Large intestine (tissue), 3 donors: ENCODE data around the gene SLIT1. TPM values are rescaled to one million over a fixed set of nuclear protein-coding genes. Genes with fewer than 3 reads are reported as not detected.

Experiments
- DNase-seq, 2 donors: peaks; one replicate each; pipeline versions ENCODE4 v3.0.0 to v3.0.0-alpha.2; 2013
- H3K27ac ChIP-seq: one replicate; pipeline ENCODE4 v1.5.1; 2013; ENCODE audit warnings: low read length
- H3K27me3 ChIP-seq: 2 replicates; pipeline ENCODE4 v1.6.1; 2013; ENCODE audit warnings: low read length; ENCODE audit not compliant: control insufficient read depth, insufficient read depth
- H3K36me3 ChIP-seq: 2 replicates; pipeline ENCODE4 v1.6.1; 2013; ENCODE audit warnings: low read length; ENCODE audit not compliant: control insufficient read depth, insufficient read depth
- H3K4me1 ChIP-seq: one replicate; pipeline ENCODE4 v1.6.1; 2013; ENCODE audit warnings: low read length; ENCODE audit not compliant: control insufficient read depth, insufficient read depth
- H3K4me3 ChIP-seq: one replicate; pipeline ENCODE4 v1.5.1; 2013; ENCODE audit warnings: low read length
- H3K9me3 ChIP-seq: one replicate; pipeline ENCODE4 v1.6.1; 2013; ENCODE audit warnings: mild to moderate bottlenecking, low read depth, low read length, moderate library complexity; ENCODE audit not compliant: control insufficient read depth
- WGBS: methylation state at CpG from one replicate; pipeline ENCODE4 v1.1.5; 2013; ENCODE audit warnings: low lambda C conversion rate; ENCODE audit not compliant: insufficient coverage; 5-methylcytosine and 5-hydroxymethylcytosine counted together
- polyA plus RNA-seq: library from polyadenylated mRNA; unstranded; fragments of 120-200 nt; gene quantifications from one replicate; pipeline ENCODE4 v1.2.1, GENCODE V29; 2013

The SLIT1 gene
- polyA plus RNA-seq, 1 donor: 1.6 TPM

DNA sequence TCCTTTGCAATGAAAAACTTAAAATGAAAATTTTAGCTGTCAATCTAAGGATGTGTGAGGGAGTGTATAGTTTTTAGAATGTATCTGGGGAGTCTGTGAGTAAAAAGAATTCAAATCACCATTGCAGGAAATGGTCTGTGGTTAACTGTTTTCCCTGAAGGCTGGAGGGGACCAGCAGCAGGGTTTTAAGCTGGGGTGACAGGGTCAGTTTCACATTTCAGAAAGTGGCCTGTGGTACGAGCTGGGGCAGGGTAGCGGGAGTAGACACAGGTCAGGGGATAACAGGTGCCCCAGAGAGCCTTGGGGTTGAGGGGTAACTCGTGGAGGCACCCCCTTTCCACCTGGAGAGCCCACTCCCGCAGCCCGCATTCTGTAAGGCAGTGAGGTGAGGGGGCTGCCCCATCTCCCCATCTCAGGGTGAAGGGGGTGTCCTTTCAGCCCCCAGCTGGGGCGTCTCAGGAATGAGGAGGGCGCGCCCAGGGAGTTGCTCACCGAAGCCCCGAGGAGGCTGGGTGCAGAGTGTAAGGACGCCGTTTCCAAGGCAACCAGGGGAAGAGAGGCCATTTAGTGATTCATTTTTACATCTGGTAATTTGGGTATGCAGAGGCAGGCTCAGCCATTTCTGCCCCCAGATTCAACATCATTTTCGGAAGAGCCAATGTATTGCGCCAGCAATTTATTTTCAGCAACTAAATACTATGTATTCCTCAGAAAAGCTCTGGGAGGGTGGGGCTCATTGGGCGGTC, 168.9 kb downstream of the SLIT1 start:
- no peak overlapping the region for H3K27ac ChIP-seq
- DNase-seq: no peak
- H3K9me3 ChIP-seq: no peaks in the 10 kb centered on the region
- no CpG with 5 or more reads among the region's 15 CpGs for WGBS
- H3K27me3 ChIP-seq: no peaks in the 10 kb centered on the region
- H3K4me3 ChIP-seq: no peak overlapping the region
- no peaks in the 10 kb centered on the region for H3K36me3 ChIP-seq
- H3K4me1 ChIP-seq: peaks cover 9% of the 10 kb centered on the region

DNA sequence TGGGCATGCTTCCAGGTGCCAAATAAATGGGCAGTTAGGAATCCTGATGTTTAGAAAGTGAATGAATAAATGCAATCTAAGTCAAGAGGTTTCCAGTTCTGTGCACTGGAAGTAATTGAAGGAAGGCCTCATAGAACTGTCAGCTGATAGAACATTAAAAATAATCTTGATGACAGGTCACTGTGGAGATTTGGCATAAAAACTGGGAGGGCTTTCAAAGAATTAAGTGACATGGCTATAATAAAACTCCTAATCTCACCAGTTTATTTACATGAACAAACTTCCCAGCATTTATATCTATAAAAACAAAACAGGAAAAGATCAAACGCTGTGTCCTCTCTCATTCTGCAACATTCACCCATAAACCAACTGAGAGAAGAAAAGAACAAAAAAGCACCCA, 170.5 kb downstream of the SLIT1 start:
- no peaks in the 10 kb centered on the region for H3K36me3 ChIP-seq
- H3K4me3 ChIP-seq: no peak overlapping the region
- peaks cover 3% of the 10 kb centered on the region for H3K4me1 ChIP-seq
- no peak overlapping the region for H3K27ac ChIP-seq
- no peaks in the 10 kb centered on the region for H3K9me3 ChIP-seq
- DNase-seq: no peak
- H3K27me3 ChIP-seq: no peaks in the 10 kb centered on the region
- WGBS: no CpG with 5 or more reads among the region's 1 CpG

DNA sequence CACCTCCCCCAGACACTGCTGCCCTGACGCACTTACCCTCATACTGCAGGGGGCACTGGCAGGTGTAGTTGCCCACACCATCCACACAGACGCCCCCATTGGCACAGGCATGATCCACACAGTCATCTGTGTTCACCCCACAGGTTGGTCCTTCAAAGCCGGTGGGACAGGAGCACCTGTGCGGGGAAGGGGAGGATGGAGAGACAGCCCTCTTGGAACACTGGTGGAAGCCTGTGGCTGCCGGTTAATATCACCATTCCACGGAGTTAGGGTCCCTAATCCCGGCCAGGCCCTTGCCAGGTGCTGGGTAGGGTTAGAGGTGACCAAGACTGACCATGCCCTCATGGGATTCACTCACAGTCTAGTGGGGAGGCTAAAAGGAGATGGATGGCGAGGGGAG, 171.8 kb downstream of the SLIT1 start:
- Histone ChIP-seq H3K27me3 (no peaks in the 10 kb centered on the region), H3K27ac (no peak overlapping the region), H3K4me1 (peaks cover 3% of the 10 kb centered on the region), H3K36me3 (no peaks in the 10 kb centered on the region), H3K9me3 (no peaks in the 10 kb centered on the region), H3K4me3 (no peak overlapping the region)
- no CpG with 5 or more reads among the region's 8 CpGs for WGBS
- DNase-seq: no peak

DNA sequence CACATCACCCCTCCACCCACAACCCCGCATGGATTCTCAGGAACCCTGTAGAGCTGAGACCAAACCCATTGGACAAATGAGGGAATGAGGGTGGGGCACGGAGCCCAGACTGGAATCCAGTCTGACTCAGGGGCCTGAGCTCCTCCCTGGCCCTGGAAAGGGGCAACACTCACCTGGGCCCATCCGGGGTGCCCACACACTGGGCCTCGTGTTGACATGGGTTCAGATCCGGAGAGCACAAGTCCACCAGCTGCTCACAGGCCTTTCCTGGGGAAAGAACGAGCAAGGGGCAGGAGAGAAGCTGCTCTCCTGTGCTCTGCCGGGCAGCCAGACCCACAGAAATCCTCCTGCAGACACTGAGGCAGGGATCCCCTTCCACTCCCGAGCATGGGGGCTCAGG, 172.2 kb downstream of the SLIT1 start:
- H3K4me1 ChIP-seq: peaks cover 3% of the 10 kb centered on the region
- H3K27ac ChIP-seq: no peak overlapping the region
- no peaks in the 10 kb centered on the region for H3K27me3 ChIP-seq
- no peak for DNase-seq
- no peak overlapping the region for H3K4me3 ChIP-seq
- no CpG with 5 or more reads among the region's 8 CpGs for WGBS
- H3K36me3 ChIP-seq: no peaks in the 10 kb centered on the region
- no peaks in the 10 kb centered on the region for H3K9me3 ChIP-seq

DNA sequence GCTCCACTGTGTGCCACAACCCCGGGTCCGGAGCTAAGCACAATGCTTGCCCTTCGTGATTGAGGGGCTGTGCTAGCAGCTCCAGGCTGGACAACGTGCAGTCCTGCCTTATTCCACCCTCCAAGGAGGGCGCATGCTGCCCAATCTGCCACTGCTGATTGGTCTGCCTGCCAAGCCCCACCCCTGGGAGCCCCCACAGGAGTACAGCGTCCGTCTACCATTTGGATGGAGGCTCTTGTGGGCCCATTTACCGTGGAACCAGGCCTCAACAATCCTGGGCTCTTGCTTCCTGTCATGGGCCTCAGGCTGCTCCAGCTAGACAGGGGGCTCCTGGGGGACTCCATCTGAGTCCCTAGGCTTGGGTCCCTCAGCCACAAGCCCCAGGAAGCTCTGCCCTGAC, 173.3 kb downstream of the SLIT1 start:
- H3K36me3 ChIP-seq: no peaks in the 10 kb centered on the region
- peaks cover 8% of the 10 kb centered on the region for H3K9me3 ChIP-seq
- no peak for DNase-seq
- no peak overlapping the region for H3K4me3 ChIP-seq
- H3K27me3 ChIP-seq: no peaks in the 10 kb centered on the region
- no peak overlapping the region for H3K27ac ChIP-seq
- H3K4me1 ChIP-seq: peaks cover 3% of the 10 kb centered on the region
- no CpG with 5 or more reads among the region's 8 CpGs for WGBS

DNA sequence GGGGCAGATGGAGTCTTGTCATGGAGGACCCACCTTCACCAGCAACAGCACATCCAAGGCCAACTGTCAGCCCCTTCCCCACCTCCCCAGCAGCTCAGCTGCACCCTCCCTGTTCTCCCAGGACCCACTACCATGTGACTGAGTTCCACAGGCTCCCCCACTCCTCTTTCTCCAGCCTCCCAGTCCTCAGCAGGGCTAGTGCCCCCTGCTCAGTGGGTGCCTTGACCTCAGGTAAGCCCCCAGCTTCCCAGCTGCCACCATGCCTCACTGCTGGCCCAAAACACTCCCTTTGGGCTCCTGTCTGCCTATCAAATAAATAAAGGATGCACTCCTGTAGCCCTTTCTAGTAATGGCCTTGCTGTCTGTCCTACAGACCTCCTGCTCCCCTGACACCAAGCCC, 174.4 kb downstream of the SLIT1 start:
- H3K36me3 ChIP-seq: no peaks in the 10 kb centered on the region
- H3K27me3 ChIP-seq: no peaks in the 10 kb centered on the region

DNA sequence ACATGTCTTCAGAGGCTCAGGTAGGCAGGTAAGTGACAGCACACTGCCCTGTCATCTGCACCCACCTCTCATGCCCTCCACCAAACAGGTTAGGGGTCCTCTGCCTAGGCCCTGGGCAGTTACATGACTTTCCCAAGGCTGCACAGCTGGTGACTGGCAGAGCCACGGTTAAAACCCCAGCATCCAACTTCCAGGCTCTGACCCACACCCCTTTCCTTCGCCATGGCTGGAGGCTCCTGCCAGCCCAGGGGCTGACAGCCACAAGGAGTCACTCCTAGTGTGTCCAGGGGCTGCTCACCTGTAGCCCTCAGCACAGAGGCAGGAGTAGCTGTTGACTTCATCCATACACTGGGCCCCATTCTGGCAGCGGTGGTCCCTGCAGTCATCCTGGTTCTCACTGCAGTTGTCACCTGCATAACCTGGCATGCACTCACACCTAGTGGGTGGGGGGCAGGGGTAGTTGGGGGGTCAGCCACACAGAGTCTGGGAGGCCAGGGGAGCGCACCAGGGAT, 175.0 kb downstream of the SLIT1 start:
- WGBS: no CpG with 5 or more reads among the region's 4 CpGs
- peaks cover 12% of the 10 kb centered on the region for H3K9me3 ChIP-seq
- H3K36me3 ChIP-seq: no peaks in the 10 kb centered on the region
- H3K27ac ChIP-seq: no peak overlapping the region
- no peak for DNase-seq
- H3K4me1 ChIP-seq: no peaks in the 10 kb centered on the region
- H3K27me3 ChIP-seq: no peaks in the 10 kb centered on the region
- no peak overlapping the region for H3K4me3 ChIP-seq

More for the DNA sequence above, 174.4 kb downstream of the SLIT1 start:
- Histone ChIP-seq H3K27ac (no peak overlapping the region), H3K4me3 (no peak overlapping the region), H3K9me3 (peaks cover 12% of the 10 kb centered on the region), H3K4me1 (no peaks in the 10 kb centered on the region)
- DNase-seq: no peak

DNA sequence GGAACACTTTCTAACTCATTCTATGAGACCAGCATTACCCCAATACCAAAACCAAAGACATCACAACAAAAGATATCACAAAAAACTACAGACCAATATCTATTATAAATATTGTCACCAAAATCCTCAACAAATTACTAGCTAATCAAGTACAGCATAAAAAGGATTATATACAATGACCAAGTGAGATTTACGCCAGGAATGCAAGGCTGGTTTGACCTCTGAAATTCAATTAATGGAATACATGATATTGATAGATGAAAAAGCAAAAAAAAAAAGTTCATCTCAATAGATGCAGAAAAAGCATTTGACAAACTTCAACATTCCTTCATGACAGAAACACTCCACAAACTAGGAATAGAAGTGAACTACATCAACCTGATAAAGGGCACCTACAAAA, 178.3 kb downstream of the SLIT1 start:
- Histone ChIP-seq H3K9me3 (peaks cover 12% of the 10 kb centered on the region), H3K27ac (no peak overlapping the region), H3K27me3 (no peaks in the 10 kb centered on the region), H3K4me1 (no peaks in the 10 kb centered on the region), H3K4me3 (no peak overlapping the region), H3K36me3 (no peaks in the 10 kb centered on the region)
- DNase-seq: no peak
- WGBS: 83% methylated on average over 1 of the region's 1 CpG

DNA sequence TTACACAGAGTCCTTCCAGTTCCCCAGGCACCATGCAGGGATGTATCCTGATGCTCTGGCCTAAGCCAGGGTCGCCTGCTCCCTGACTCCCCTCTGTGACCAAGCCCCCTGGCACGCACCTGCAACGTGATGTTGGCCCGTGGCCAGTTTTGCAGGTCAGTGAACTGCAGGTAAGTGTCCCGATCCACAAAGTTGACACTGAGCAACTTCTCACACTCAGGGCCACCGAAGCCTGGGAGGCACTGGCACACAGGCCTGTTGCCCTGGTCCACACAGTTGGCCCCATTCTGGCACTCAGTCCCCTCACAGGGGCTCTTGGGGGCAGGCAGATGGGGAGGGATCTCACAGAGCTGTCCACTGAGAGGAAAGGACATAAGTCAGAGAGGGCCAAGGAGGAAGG, 179.4 kb downstream of the SLIT1 start:
- H3K36me3 ChIP-seq: no peaks in the 10 kb centered on the region
- peaks cover under 1% of the 10 kb centered on the region for H3K4me1 ChIP-seq
- no peak overlapping the region for H3K4me3 ChIP-seq
- no peak for DNase-seq
- no peak overlapping the region for H3K27ac ChIP-seq
- WGBS: 82% methylated on average over 2 of the region's 6 CpGs
- H3K27me3 ChIP-seq: no peaks in the 10 kb centered on the region
- H3K9me3 ChIP-seq: peaks cover 12% of the 10 kb centered on the region

DNA sequence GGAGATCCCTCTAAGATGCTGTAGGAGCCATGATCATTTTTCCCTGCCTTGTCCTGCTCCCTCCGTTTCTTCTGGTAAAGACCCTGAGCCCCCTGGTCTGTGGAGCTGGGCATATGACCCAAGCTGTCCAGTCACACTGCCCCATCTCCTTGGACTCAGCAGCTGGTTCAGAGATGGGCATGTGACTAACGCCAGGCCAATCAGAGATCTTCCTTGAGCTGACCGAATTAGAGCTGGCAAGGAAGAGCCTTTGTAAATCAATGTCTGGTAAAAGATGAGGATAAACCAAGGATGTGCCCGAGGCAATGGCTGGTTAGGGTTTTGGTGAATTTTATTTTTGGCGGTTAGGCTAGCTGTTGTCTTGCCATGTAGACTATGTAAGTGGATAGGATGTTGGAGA, 180.4 kb downstream of the SLIT1 start:
- WGBS: 88% methylated on average over 1 of the region's 5 CpGs
- peaks cover 11% of the 10 kb centered on the region for H3K4me1 ChIP-seq

DNA sequence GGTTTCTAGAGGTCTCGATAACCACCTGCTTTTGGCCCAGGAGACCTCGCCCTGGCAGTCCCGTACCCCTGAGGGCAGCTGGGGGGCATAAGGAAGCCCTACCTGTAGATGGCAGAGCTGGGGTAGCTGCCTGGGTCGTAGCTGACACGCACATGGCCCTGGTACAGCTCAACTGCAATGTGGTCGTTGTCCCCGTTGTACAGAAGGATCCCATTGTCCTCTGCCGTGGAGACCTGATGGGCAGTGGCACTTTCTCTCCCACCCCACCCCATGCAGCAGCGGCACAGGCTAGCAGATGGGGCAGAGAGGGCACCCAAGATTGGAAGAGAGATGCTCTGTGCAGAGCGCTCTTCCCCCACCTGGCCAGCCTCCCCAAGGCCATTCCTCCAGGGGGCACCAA, 181.2 kb downstream of the SLIT1 start:
- H3K27me3 ChIP-seq: no peaks in the 10 kb centered on the region

More for the DNA sequence above, 180.4 kb downstream of the SLIT1 start:
- DNase-seq: no peak
- Histone ChIP-seq H3K27me3 (no peaks in the 10 kb centered on the region), H3K36me3 (no peaks in the 10 kb centered on the region), H3K9me3 (peaks cover 16% of the 10 kb centered on the region), H3K27ac (no peak overlapping the region), H3K4me3 (no peak overlapping the region)

More for the DNA sequence above, 181.2 kb downstream of the SLIT1 start:
- Histone ChIP-seq H3K9me3 (peaks cover 16% of the 10 kb centered on the region), H3K36me3 (no peaks in the 10 kb centered on the region), H3K4me1 (peaks cover 18% of the 10 kb centered on the region), H3K27ac (no peak overlapping the region), H3K4me3 (no peak overlapping the region)
- DNase-seq: no peak
- WGBS: no CpG with 5 or more reads among the region's 10 CpGs
